OCI-LY3 (cell line): ENCODE measurements around the gene RSBN1.

ENCODE experiments used
- CTCF ChIP-seq: fragments of 200-600, 300-600 bp; sonication (generic); IDR thresholded peaks from 2 replicates; pipeline ENCODE4 v1.5.1; 2014; ENCODE audit warnings: antibody characterized with exemption, low read length, low read depth
- EZH2phosphoT487 ChIP-seq: fragments of 200-600 bp; shearing (Covaris generic); IDR thresholded peaks from 2 replicates; pipeline ENCODE4 v1.6.1; 2018; ENCODE audit warnings: antibody characterized with exemption, mixed run types, low read depth

DNA sequence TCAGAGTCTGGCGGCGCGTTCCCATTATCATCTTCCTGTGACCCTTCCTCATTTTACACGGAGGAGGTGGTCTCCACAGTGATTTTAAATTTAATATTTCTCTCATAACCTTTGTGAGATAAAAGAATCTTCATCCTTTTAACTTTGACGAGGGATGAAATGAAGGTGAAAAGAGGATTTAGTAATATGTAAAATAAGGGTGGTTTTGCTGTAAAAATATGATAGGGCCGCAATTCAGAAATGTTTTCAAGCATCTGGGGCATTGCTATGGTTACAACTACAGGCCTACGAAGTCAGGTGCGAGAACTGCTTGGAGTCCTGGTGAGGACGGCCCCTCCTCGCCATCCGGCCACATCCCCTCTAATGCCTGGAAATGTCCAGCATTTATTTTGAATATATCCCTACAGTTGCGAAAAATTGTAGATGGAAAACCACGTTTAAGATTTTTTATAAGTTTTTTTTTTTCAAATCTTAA is 422 bp upstream of the RSBN1 start:
- TF ChIP-seq CTCF (no peak), EZH2phosphoT487 (no peak)
